OCI-LY1 (cell line): ENCODE measurements around the gene ADAM19.

Experiments
- H2AFZ ChIP-seq: fragments of 200-600 bp; sonication (generic), shearing (Covaris generic); 2 replicates; pipeline ENCODE4 v1.6.0; 2014; ENCODE audit warnings: antibody characterized with exemption, mild to moderate bottlenecking, low read length
- H3F3A ChIP-seq: fragments of 200-600 bp; sonication (generic), shearing (Covaris generic); 2 replicates; pipeline ENCODE4 v1.6.0; 2014; ENCODE audit warnings: mild to moderate bottlenecking, antibody characterized with exemption, low read length, moderate library complexity; ENCODE audit not compliant: insufficient read depth
- H3K27ac ChIP-seq: fragments of 200-600 bp; sonication (generic); 2 replicates; pipeline ENCODE4 v1.5.1; 2014; ENCODE audit warnings: low read length, mixed run types, mild to moderate bottlenecking, low read depth; ENCODE audit not compliant: poor library complexity, severe bottlenecking
- H3K27me3 ChIP-seq: fragments of 200-600 bp; sonication (generic); 2 replicates; pipeline ENCODE4 v1.6.0; 2014; ENCODE audit warnings: antibody characterized with exemption, mild to moderate bottlenecking, low read length, moderate library complexity; ENCODE audit not compliant: insufficient read depth
- H3K36me3 ChIP-seq: fragments of 200-600 bp; sonication (generic); 2 replicates; pipeline ENCODE4 v1.6.1; 2014; ENCODE audit warnings: mild to moderate bottlenecking, antibody characterized with exemption, low read length, moderate library complexity, mixed read lengths; ENCODE audit not compliant: insufficient read depth
- H3K4me1 ChIP-seq: fragments of 200-600 bp; sonication (generic); 2 replicates; pipeline ENCODE4 v1.5.1; 2014; ENCODE audit warnings: mild to moderate bottlenecking, low read length, moderate library complexity; ENCODE audit not compliant: insufficient read depth, severe bottlenecking
- H3K4me2 ChIP-seq: fragments of 200-600 bp; sonication (generic), shearing (Covaris generic); 2 replicates; pipeline ENCODE4 v1.6.1; 2014; ENCODE audit warnings: low read length
- H3K4me3 ChIP-seq: fragments of 200-600 bp; sonication (generic); 2 replicates; pipeline ENCODE4 v1.5.1; 2014; ENCODE audit warnings: low read length, low read depth, mild to moderate bottlenecking, mixed read lengths; ENCODE audit not compliant: poor library complexity, severe bottlenecking
- H3K79me2 ChIP-seq: fragments of 200-600 bp; shearing (Covaris generic); 2 replicates; pipeline ENCODE4 v1.6.1; 2016; ENCODE audit warnings: mixed run types, low read length, mixed read lengths; ENCODE audit not compliant: insufficient read depth
- H3K9ac ChIP-seq: fragments of 200-600 bp; sonication (generic), shearing (Covaris generic); 2 replicates; pipeline ENCODE4 v1.6.1; 2014; ENCODE audit warnings: mild to moderate bottlenecking, low read length, mixed read lengths
- H3K9me2 ChIP-seq: fragments of 200-600 bp; sonication (generic), shearing (Covaris generic); 2 replicates; pipeline ENCODE4 v1.6.1; 2014; ENCODE audit warnings: low read depth, mild to moderate bottlenecking, low read length, mixed read lengths
- H3K9me3 ChIP-seq: fragments of 200-600 bp; shearing (Covaris generic); 2 replicates; pipeline ENCODE4 v1.6.1; 2014; ENCODE audit warnings: low read length, mixed read lengths
- H4K20me1 ChIP-seq: fragments of 200-600 bp; sonication (generic), shearing (Covaris generic); 2 replicates; pipeline ENCODE4 v1.6.0; 2016; ENCODE audit warnings: mild to moderate bottlenecking, low read length; ENCODE audit not compliant: insufficient read depth
- CTCF ChIP-seq: fragments of 200-600 bp; sonication (generic), shearing (Covaris generic); IDR thresholded peaks from 2 replicates; pipeline ENCODE4 v1.5.1; 2017; ENCODE audit warnings: mild to moderate bottlenecking, antibody characterized with exemption, low read length, moderate library complexity, mixed read lengths
- EZH2 ChIP-seq: fragments of 200-600 bp; sonication (generic), shearing (Covaris generic); IDR thresholded peaks from 2 replicates; pipeline ENCODE4 v1.8.0; 2017; ENCODE audit warnings: borderline replicate concordance, mixed run types, mild to moderate bottlenecking, antibody characterized with exemption, low read length, moderate library complexity, mixed read lengths

ADAM19 gene

GRCh38 chr5:157479166-157479565 is 96.4 kb downstream of the ADAM19 start:
- Histone ChIP-seq H3K9ac (no peak overlapping the region), H3F3A (no peaks in the 10 kb centered on the region), H3K27ac (no peak overlapping the region), H3K4me3 (no peak overlapping the region), H3K27me3 (no peaks in the 10 kb centered on the region), H3K9me2 (no peaks in the 10 kb centered on the region), H3K79me2 (no peaks in the 10 kb centered on the region), H3K4me1 (peaks cover 7% of the 10 kb centered on the region), H3K4me2 (no peak overlapping the region), H3K9me3 (no peaks in the 10 kb centered on the region), H3K36me3 (no peaks in the 10 kb centered on the region), H4K20me1 (no peaks in the 10 kb centered on the region), H2AFZ (no peak overlapping the region)
- TF ChIP-seq EZH2 (no peak), CTCF (no peak)

- Histone ChIP-seq H3K27me3 (no peaks in the 10 kb centered on the region), H3K9me3 (no peaks in the 10 kb centered on the region), H2AFZ (no peak overlapping the region), H3F3A (no peaks in the 10 kb centered on the region), H3K9me2 (no peaks in the 10 kb centered on the region), H4K20me1 (no peaks in the 10 kb centered on the region), H3K9ac (no peak overlapping the region), H3K27ac (no peak overlapping the region), H3K4me2 (no peak overlapping the region), H3K79me2 (no peaks in the 10 kb centered on the region), H3K4me1 (peaks cover 7% of the 10 kb centered on the region), H3K4me3 (no peak overlapping the region), H3K36me3 (no peaks in the 10 kb centered on the region)
- TF ChIP-seq EZH2 (no peak), CTCF (no peak)
Observed at GRCh38 chr5:157478726-157479125, 96.8 kb downstream of the ADAM19 start.

- TF ChIP-seq CTCF: no peak
- no peak for TF ChIP-seq EZH2
- H3F3A ChIP-seq: no peaks in the 10 kb centered on the region
- H4K20me1 ChIP-seq: no peaks in the 10 kb centered on the region
- no peak overlapping the region for H2AFZ ChIP-seq
- no peak overlapping the region for H3K4me3 ChIP-seq
- H3K27ac ChIP-seq: no peak overlapping the region
- no peak overlapping the region for H3K4me2 ChIP-seq
- H3K9me2 ChIP-seq: no peaks in the 10 kb centered on the region
- no peaks in the 10 kb centered on the region for H3K79me2 ChIP-seq
- no peaks in the 10 kb centered on the region for H3K36me3 ChIP-seq
- peaks cover 7% of the 10 kb centered on the region for H3K4me1 ChIP-seq
- H3K9me3 ChIP-seq: no peaks in the 10 kb centered on the region
- H3K9ac ChIP-seq: no peak overlapping the region
- no peaks in the 10 kb centered on the region for H3K27me3 ChIP-seq
Observed at GRCh38 chr5:157477814-157478494, 97.6 kb downstream of the ADAM19 start.
